HepG2 (cell line): ENCODE measurements around the gene UPK1B. TPM values are rescaled to one million over a fixed set of nuclear protein-coding genes. Genes with fewer than 3 reads are reported as not detected.

Experiments
- FOXO4 ChIP-seq: sonication (generic); formaldehyde crosslinking; conservative IDR thresholded peaks from 2 replicates; pipeline ENCODE4 v1.8.1; 2023; ENCODE audit warnings: missing genetic modification reagents
- IKZF5 ChIP-seq: IDR thresholded peaks from 2 replicates; pipeline ENCODE4 v1.6.1; 2018; ENCODE audit warnings: missing genetic modification reagents, mild to moderate bottlenecking, missing compliant biosample characterization
- KDM2A ChIP-seq: sonication (generic); formaldehyde crosslinking; IDR thresholded peaks from 2 replicates; pipeline ENCODE4 v1.4.0; 2020; ENCODE audit warnings: low read depth, missing genetic modification reagents, borderline replicate concordance
- PRPF4 ChIP-seq: fragments of 200-400 bp; formaldehyde crosslinking; IDR thresholded peaks from 2 replicates; pipeline ENCODE4 v1.6.1; 2016; ENCODE audit warnings: low read length, low read depth; ENCODE audit not compliant: poor library complexity, severe bottlenecking
- SIN3B ChIP-seq: fragments of 150-350 bp; IDR thresholded peaks from 2 replicates; pipeline ENCODE4 v1.6.1; 2014; ENCODE audit warnings: low read length
- THAP7 ChIP-seq: sonication (generic); formaldehyde crosslinking; IDR thresholded peaks from 2 replicates; pipeline ENCODE4 v1.8.1; 2023; ENCODE audit warnings: mild to moderate bottlenecking, missing genetic modification reagents
- TRIM24 ChIP-seq: sonication (generic); formaldehyde crosslinking; IDR thresholded peaks from 2 replicates; pipeline ENCODE4 v1.8.0; 2022; ENCODE audit warnings: mild to moderate bottlenecking, missing genetic modification reagents
- ZBTB14 ChIP-seq: sonication (generic); formaldehyde crosslinking; IDR thresholded peaks from 2 replicates; pipeline ENCODE4 v1.4.0; 2020; ENCODE audit warnings: missing genetic modification reagents
- ZBTB7B ChIP-seq: sonication (generic); formaldehyde crosslinking; IDR thresholded peaks from 2 replicates; pipeline ENCODE4 v1.4.0; 2020; ENCODE audit warnings: missing genetic modification reagents
- ZHX1 ChIP-seq: sonication (generic); formaldehyde crosslinking; IDR thresholded peaks from 2 replicates; pipeline ENCODE4 v1.8.1; 2022; ENCODE audit warnings: low read depth, mild to moderate bottlenecking, missing genetic modification reagents
- ZMYM2 ChIP-seq: sonication (generic); formaldehyde crosslinking; IDR thresholded peaks from 2 replicates; pipeline ENCODE4 v1.8.0; 2022; ENCODE audit warnings: mild to moderate bottlenecking, missing genetic modification reagents
- ZNF263 ChIP-seq: sonication (generic); formaldehyde crosslinking; IDR thresholded peaks from 2 replicates; pipeline ENCODE4 v1.4.0; 2020; ENCODE audit warnings: missing genetic modification reagents
- ZNF484 ChIP-seq: sonication (generic); formaldehyde crosslinking; IDR thresholded peaks from 2 replicates; pipeline ENCODE4 v1.5.1; 2020; ENCODE audit warnings: mild to moderate bottlenecking, low read depth, missing genetic modification reagents, borderline replicate concordance
- ZNF704 ChIP-seq: sonication (generic); formaldehyde crosslinking; IDR thresholded peaks from 2 replicates; pipeline ENCODE4 v1.8.1; 2023; ENCODE audit warnings: mild to moderate bottlenecking, inconsistent platforms, moderate library complexity, missing genetic modification reagents, borderline replicate concordance
- polyA plus RNA-seq, 8 experiments: library from polyadenylated mRNA; depleted of rRNA in 3 of 8; stranded (reverse) in 7 of 8; unstranded in 1 of 8; fragments of >200 nt; fragmentation: Illumina TruSeq in 4 of 8; extraction: Trizol in 4 of 8; gene quantifications; 2 replicates each; pipeline versions ENCODE4 v1.2.1 to v1.2.3, GENCODE V29; 2011 to 2016; ENCODE audit warnings: low read depth in 4 of 8, missing spikeins in 1 of 8, mixed read lengths in 1 of 8; ENCODE audit not compliant: insufficient read depth in 1 of 8
- total RNA-seq, 5 experiments: library from RNA; depleted of rRNA; stranded (reverse); fragments of >200 nt; fragmentation: Illumina TruSeq; extraction: Trizol; gene quantifications; 2 replicates each; pipeline ENCODE4 v1.2.3, GENCODE V29; 2016; ENCODE audit warnings: low read depth in 1 of 5

UPK1B gene
- total and polyA plus RNA-seq, 2 of the 13 experiments (the other 11 are each of a cell fraction or from before 2014, with no cell fraction given): not detected

GRCh38 chr3:119240591-119241434 is 67.4 kb downstream of the UPK1B start, which contains the start of gene B4GALT4 (continued):
- TF ChIP-seq FOXO4 (no peak), TRIM24 (no peak), ZNF704 (peak; percentile 22; the same call in 1 of the 2 replicates), PRPF4 (no peak), ZNF263 (CRISPR knock-in tag) (peak; percentile 80), IKZF5 (CRISPR knock-in tag) (no peak), ZBTB7B (CRISPR knock-in tag) (no peak), THAP7 (CRISPR knock-in tag) (no peak), ZMYM2 (CRISPR knock-in tag) (peak; percentile 33; the same call in 1 of the 2 replicates), ZBTB14 (no peak), ZNF484 (CRISPR knock-in tag) (no peak), SIN3B (no peak), KDM2A (no peak; the same call in 1 of the 2 replicates), ZHX1 (no peak)
